ENCODE data around the gene PTH2. TPM values are rescaled to one million over a fixed set of nuclear protein-coding genes. Genes with fewer than 3 reads are reported as not detected.

Gene PTH2
- total and polyA plus RNA-seq, 10 of the 15 experiments (the other 5 are each of a cell fraction or from before 2014, with no cell fraction given): not detected

GRCh38 chr19:49441960-49442350 lies 18.7 kb upstream of the PTH2 start (continued):
- TF ChIP-seq ZBTB40 (IDR thresholded peaks at IDR 0.05; ENCODE audit: borderline replicate concordance) (no peak), ASH2L (IDR thresholded peaks at IDR 0.05; ENCODE audit: borderline replicate concordance, low read depth) (no peak), BRCA1 (IDR thresholded peaks at IDR 0.05; ENCODE audit: low read depth, low read length) (no peak)

GRCh38 chr19:49441210-49441959 lies 18.1 kb upstream of the PTH2 start, which contains the start of gene SLC17A7:
Gene SLC17A7, minus strand, starts transcription at chr19:49441527. Its CDS starts 148 bp downstream, at chr19:49441379.
- Histone ChIP-seq H4K20me1 (ENCODE audit: control insufficient read depth, insufficient read depth) (no peaks in the 10 kb centered on the region), H2AFZ (ENCODE audit: control insufficient read depth, low read depth, low read length) (no peak within 1 kb of the TSS), H3K4me3 (no peak within 1 kb of the TSS), H3K27ac (ENCODE audit: control insufficient read depth, insufficient read depth) (no peak within 1 kb of the TSS), H3K36me3 (ENCODE audit: control insufficient read depth in 2 of 2, insufficient read depth in 2 of 2, low read length in 1 of 2) (no peaks in the 10 kb centered on the region), H3K4me2 (ENCODE audit: control insufficient read depth, insufficient read depth) (no peak within 1 kb of the TSS; the same call in 1 of the 2 replicates), H3K27me3 (replicated peaks in 1 of 2; ENCODE audit: control insufficient read depth in 2 of 2, insufficient read depth in 2 of 2, low read length in 1 of 2) (peaks cover 10 to 30% of the 10 kb centered on the region in 2 experiments), H3K9me3 (replicated peaks; ENCODE audit: control insufficient read depth, insufficient read depth, low read length) (no peaks in the 10 kb centered on the region), H3K4me1 (ENCODE audit: control insufficient read depth, insufficient read depth, low read length) (no peaks in the 10 kb centered on the region), H3K79me2 (ENCODE audit: control insufficient read depth, insufficient read depth, low read length) (no peaks in the 10 kb centered on the region), H3K9ac (ENCODE audit: control insufficient read depth, insufficient read depth, low read length) (no peak within 1 kb of the TSS)
- FAIRE-seq (no peak), DNase-seq (ENCODE audit: low read depth, low spot score) (no peak), ATAC-seq (peak; percentile 10; the same call in 1 of the 3 replicates)
- CTCF ChIA-PET: interaction anchor here (0.8 to 4.9 kb wide), 4 partner anchors 24 to 50 kb away, joined by 3 to 47 read pairs (median 14); no protein-coding TSS in a partner anchor
- in situ Hi-C loops (cut with MboI) (no loop called here), intact Hi-C loops (cut with micrococcal nuclease; ENCODE audit: unreplicated experiment) (no loop called here)
- WGBS (ENCODE audit: insufficient coverage, insufficient replicate concordance, low lambda C conversion rate, missing lambda C conversion rate): 36% methylated on average over 15 of the region's 56 CpGs
- SMC1A ChIA-PET (ENCODE audit: uncharacterized antibody, unreplicated experiment): interaction anchor here (0.6 to 1.9 kb wide), 4 partner anchors 29 to 215 kb away, joined by 3 to 5 read pairs (median 4); no protein-coding TSS in a partner anchor
- RAD21 ChIA-PET (ENCODE audit: unreplicated experiment): interaction anchor here (1.8 kb wide), 1 partner anchor 50 kb away, joined by 15 read pairs; no protein-coding TSS in a partner anchor
- TF ChIP-seq SUZ12 (IDR thresholded peaks at IDR 0.05; ENCODE audit: unreplicated experiment) (peak; percentile 54), NR2C1 (IDR thresholded peaks at IDR 0.05) (no peak)
- BruUV-seq (replicated peaks): no TSS peak
- POLR2A ChIA-PET: interaction anchor here (1.1 kb wide), 1 partner anchor 29 kb away, joined by 4 read pairs; no protein-coding TSS in a partner anchor

Measured in GM12878 (cell line).